ENCODE measurements around the gene HIF3A. TPM values are rescaled to one million over a fixed set of nuclear protein-coding genes. Genes with fewer than 3 reads are reported as not detected.
"Not testable (repeated sequence)": the region's sequence is repeated elsewhere in the genome, so short reads cannot be mapped to it uniquely, and the experiment has no call there.

Gene HIF3A
- total RNA-seq, 2 experiments from 2014 or later, result not detected

GRCh38 chr19:46254776-46255175, 42.1 kb upstream of the HIF3A start:
- ChIA-PET POLR2A (no interaction called here), CTCF (interaction anchor here (0.6 to 1.3 kb wide), 2 partner anchors 10 to 159 kb away, joined by 4 read pairs; no protein-coding TSS in a partner anchor)
- ATAC-seq (ENCODE audit: poor library complexity) (no peak), DNase-seq (no peak)
- Histone ChIP-seq H3K4me3 (ENCODE audit: low read length) (no peak overlapping the region), H3K9me3 (ENCODE audit: control insufficient read depth in 1 of 2, insufficient read depth in 1 of 2, low read length in 2 of 2) (no peaks in the 10 kb centered on the region), H3K27me3 (ENCODE audit: control insufficient read depth in 1 of 2, insufficient read depth in 2 of 2, low read length in 2 of 2) (no peaks in the 10 kb centered on the region), H3K36me3 (ENCODE audit: insufficient read depth, low read length) (no peaks in the 10 kb centered on the region), H3K4me1 (ENCODE audit: insufficient read depth, low read length) (no peaks in the 10 kb centered on the region), H3K27ac (ENCODE audit: low read depth in 1 of 2, low read length in 2 of 2) (no peak overlapping the region)
- peaks cover 31% of the 10 kb centered on the region for H3K27me3 Mint-ChIP-seq
- intact Hi-C loops (cut with DNase I, micrococcal nuclease), result no loop called here
- no peak overlapping the region for H3K27ac Mint-ChIP-seq
- no peaks in the 10 kb centered on the region for H3K36me3 Mint-ChIP-seq (ENCODE audit: low read depth)
- no peaks in the 10 kb centered on the region for H3K9me3 Mint-ChIP-seq
- no peak overlapping the region for H3K4me3 Mint-ChIP-seq
- TF ChIP-seq CTCF (IDR thresholded peaks at IDR 0.05), result no peak
- no peaks in the 10 kb centered on the region for H3K4me1 Mint-ChIP-seq (ENCODE audit: low read depth)

DNA sequence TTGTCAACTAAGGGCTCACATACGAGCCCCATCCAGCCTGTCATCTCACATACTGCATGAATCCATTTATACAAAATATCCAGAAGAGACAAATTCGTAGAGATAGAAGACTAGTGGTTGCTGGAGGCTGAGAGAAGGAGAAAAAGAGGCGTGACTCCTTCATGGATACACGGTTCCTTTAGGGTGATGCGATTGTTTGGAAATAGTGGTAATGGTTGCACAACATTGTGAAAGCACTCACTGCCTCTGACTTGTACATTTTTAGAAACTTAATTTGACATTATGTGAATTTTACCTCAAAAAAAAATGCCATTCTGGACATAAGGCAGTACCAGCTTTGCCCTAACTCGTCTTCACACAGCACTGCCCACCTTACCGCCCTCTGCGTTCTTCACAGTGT, 40.0 kb upstream of the HIF3A start:
- Mint-ChIP-seq H3K27ac (no peak overlapping the region), H3K27me3 (peaks cover 24% of the 10 kb centered on the region), H3K36me3 (ENCODE audit: low read depth) (no peaks in the 10 kb centered on the region), H3K4me3 (no peak overlapping the region), H3K4me1 (ENCODE audit: low read depth) (no peaks in the 10 kb centered on the region), H3K9me3 (no peaks in the 10 kb centered on the region)
- ATAC-seq (ENCODE audit: poor library complexity) (no peak), DNase-seq (no peak)
- CTCF ChIA-PET, result no interaction called here
- POLR2A ChIA-PET, result no interaction called here
- Histone ChIP-seq H3K9me3 (ENCODE audit: control insufficient read depth in 1 of 2, insufficient read depth in 1 of 2, low read length in 2 of 2) (no peaks in the 10 kb centered on the region), H3K4me1 (ENCODE audit: insufficient read depth, low read length) (no peaks in the 10 kb centered on the region), H3K27ac (ENCODE audit: low read depth in 1 of 2, low read length in 2 of 2) (no peak overlapping the region), H3K4me3 (ENCODE audit: low read length) (no peak overlapping the region), H3K36me3 (ENCODE audit: insufficient read depth, low read length) (no peaks in the 10 kb centered on the region), H3K27me3 (ENCODE audit: control insufficient read depth in 1 of 2, insufficient read depth in 2 of 2, low read length in 2 of 2) (peaks cover 3 to 6% of the 10 kb centered on the region in 2 experiments)
- intact Hi-C loops (cut with DNase I, micrococcal nuclease), result no loop called here
- no peak for TF ChIP-seq CTCF (IDR thresholded peaks at IDR 0.05)

DNA sequence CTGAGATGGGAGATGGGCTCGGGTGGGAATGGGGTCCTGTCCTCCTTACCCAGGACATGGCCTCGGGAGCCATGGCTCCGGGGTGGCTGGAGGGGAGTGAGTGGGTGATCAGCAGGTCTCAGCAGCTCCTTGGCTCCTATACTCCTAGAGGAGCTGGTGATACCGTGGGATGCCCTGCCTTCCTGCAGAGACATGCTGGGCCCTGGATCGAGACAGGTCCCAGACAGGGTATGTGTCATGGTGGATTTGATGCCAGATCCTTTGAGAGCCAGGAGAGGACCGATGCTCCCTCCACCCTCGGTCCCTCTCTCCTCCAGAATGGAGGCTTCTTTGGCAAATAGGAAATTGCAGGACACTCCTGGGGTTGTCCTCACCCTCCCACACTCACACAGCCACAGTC, 35.3 kb upstream of the HIF3A start:
- DNase-seq; H3K9me3 ChIP-seq (ENCODE audit: control insufficient read depth in 1 of 2, insufficient read depth in 1 of 2, low read length in 2 of 2); ATAC-seq (ENCODE audit: poor library complexity); H3K4me3 Mint-ChIP-seq; H3K36me3 Mint-ChIP-seq (ENCODE audit: low read depth); POLR2A ChIA-PET; H3K27ac ChIP-seq (ENCODE audit: low read depth in 1 of 2, low read length in 2 of 2); H3K36me3 ChIP-seq (ENCODE audit: insufficient read depth, low read length); intact Hi-C loops (cut with DNase I, micrococcal nuclease); H3K9me3 Mint-ChIP-seq; H3K27ac Mint-ChIP-seq; H3K4me3 ChIP-seq (ENCODE audit: low read length): not testable (repeated sequence)
- H3K4me1 ChIP-seq (ENCODE audit: insufficient read depth, low read length), result peaks cover 17% of the 10 kb centered on the region
- H3K27me3 ChIP-seq (ENCODE audit: control insufficient read depth in 1 of 2, insufficient read depth in 2 of 2, low read length in 2 of 2), result peaks cover 3 to 15% of the 10 kb centered on the region in 2 experiments
- CTCF ChIA-PET, result interaction anchor here (1.0 kb wide), 1 partner anchor 233 kb away, joined by 3 read pairs; no protein-coding TSS in a partner anchor
- Mint-ChIP-seq H3K4me1 (ENCODE audit: low read depth) (peaks cover 13% of the 10 kb centered on the region), H3K27me3 (peaks cover 36% of the 10 kb centered on the region)

DNA sequence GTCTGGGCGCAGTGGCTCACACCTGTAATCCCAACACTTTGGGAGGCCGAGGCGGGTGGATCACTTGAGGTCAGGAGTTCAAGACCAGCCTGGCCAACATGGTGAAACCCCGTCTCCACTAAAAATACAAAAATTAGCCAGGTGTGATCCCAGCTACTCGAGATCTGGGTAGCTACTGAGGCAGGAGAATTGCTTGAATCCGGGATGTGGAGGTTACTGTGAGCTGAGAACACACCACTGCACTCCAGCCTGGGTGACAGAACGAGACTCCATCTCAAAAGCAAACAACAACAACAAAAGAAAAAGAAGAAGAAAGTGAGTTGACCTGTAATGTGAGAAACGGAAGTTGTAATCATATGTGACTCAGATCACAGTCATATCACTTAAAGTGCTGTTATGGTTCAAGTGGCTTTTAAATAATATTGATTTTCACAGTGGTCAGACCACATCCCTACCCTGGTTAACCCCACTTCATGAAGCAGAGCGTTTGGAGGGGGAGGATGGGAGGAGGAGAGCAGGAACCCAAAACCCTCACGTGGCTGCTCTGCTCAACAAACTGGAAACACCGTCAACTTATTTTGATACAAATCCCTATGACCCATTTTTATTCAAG, 34.1 kb upstream of the HIF3A start:
- H3K4me1 Mint-ChIP-seq (ENCODE audit: low read depth), result peaks cover 13% of the 10 kb centered on the region
- H3K9me3 ChIP-seq (ENCODE audit: control insufficient read depth in 1 of 2, insufficient read depth in 1 of 2, low read length in 2 of 2); H3K36me3 Mint-ChIP-seq (ENCODE audit: low read depth); H3K27ac Mint-ChIP-seq; H3K4me3 ChIP-seq (ENCODE audit: low read length); H3K4me3 Mint-ChIP-seq; intact Hi-C loops (cut with DNase I, micrococcal nuclease); H3K36me3 ChIP-seq (ENCODE audit: insufficient read depth, low read length); POLR2A ChIA-PET; H3K9me3 Mint-ChIP-seq; H3K27ac ChIP-seq (ENCODE audit: low read depth in 1 of 2, low read length in 2 of 2): not testable (repeated sequence)
- CTCF ChIA-PET, result interaction anchor here (1.0 kb wide), 1 partner anchor 234 kb away, joined by 3 read pairs; no protein-coding TSS in a partner anchor
- peaks cover 44% of the 10 kb centered on the region for H3K27me3 Mint-ChIP-seq
- peaks cover 17% of the 10 kb centered on the region for H3K4me1 ChIP-seq (ENCODE audit: insufficient read depth, low read length)
- ATAC-seq (ENCODE audit: poor library complexity) (peak; percentile 81), DNase-seq (peak in 12 of 14 experiments; percentile 4 to 79 (median 26))
- H3K27me3 ChIP-seq (ENCODE audit: control insufficient read depth in 1 of 2, insufficient read depth in 2 of 2, low read length in 2 of 2), result peaks cover 3 to 18% of the 10 kb centered on the region in 2 experiments

- peaks cover 13% of the 10 kb centered on the region for H3K4me1 Mint-ChIP-seq (ENCODE audit: low read depth)
- DNase-seq; H3K4me3 Mint-ChIP-seq; H3K9me3 Mint-ChIP-seq; H3K4me3 ChIP-seq (ENCODE audit: low read length); H3K27ac ChIP-seq (ENCODE audit: low read depth in 1 of 2, low read length in 2 of 2); H3K27ac Mint-ChIP-seq; H3K9me3 ChIP-seq (ENCODE audit: control insufficient read depth in 1 of 2, insufficient read depth in 1 of 2, low read length in 2 of 2); ATAC-seq (ENCODE audit: poor library complexity); POLR2A ChIA-PET; H3K36me3 ChIP-seq (ENCODE audit: insufficient read depth, low read length); H3K36me3 Mint-ChIP-seq (ENCODE audit: low read depth): not testable (repeated sequence)
- H3K27me3 Mint-ChIP-seq, result peaks cover 56% of the 10 kb centered on the region
- intact Hi-C loops (cut with DNase I, micrococcal nuclease), result loop anchor here (1.0 to 5.0 kb wide), 3 partner anchors 182 to 236 kb away; no protein-coding TSS in a partner anchor
- CTCF ChIA-PET, result interaction anchor here (0.9 to 4.5 kb wide), 6 partner anchors 16 to 248 kb away, joined by 4 to 35 read pairs (median 6); no protein-coding TSS in a partner anchor
- Histone ChIP-seq H3K4me1 (ENCODE audit: insufficient read depth, low read length) (peaks cover 17% of the 10 kb centered on the region), H3K27me3 (ENCODE audit: control insufficient read depth in 1 of 2, insufficient read depth in 2 of 2, low read length in 2 of 2) (peaks cover 3 to 18% of the 10 kb centered on the region in 2 experiments)
Measured at GRCh38 chr19:46264801-46265200, 32.0 kb upstream of the HIF3A start.

All from CD4-positive, alpha-beta T cell (primary cell).